Stimulated activated naive B cell treated with anti-CD40 and anti-IgM and Interleukin-4, amounts not matched to agents 10 μg/mL and 1 μg/mL and 100 μg/mL, for 72 hours (primary cell): Measurements from ENCODE around the gene TMEM139.

Source experiments
- ATAC-seq, 2 donors: fragments of 150-1000 bp; cut with Tn5 transposase; replicated peaks; 2 replicates each; pipeline ENCODE4 v1.10.0; 2021; ENCODE audit warnings: moderate library complexity in 1 of 2
- DNase-seq: peaks from one replicate; pipeline ENCODE4 v3.0.0; 2021
- H3K27ac Mint-ChIP-seq: one replicate; pipeline ENCODE4 v1.8.0; 2022; ENCODE audit warnings: mild to moderate bottlenecking, mixed read lengths
- H3K27me3 Mint-ChIP-seq, 2 donors: one replicate each; pipeline ENCODE4 v1.8.0; 2022; ENCODE audit warnings: mixed read lengths in 2 of 2
- H3K36me3 Mint-ChIP-seq, 2 donors: one replicate each; pipeline ENCODE4 v1.8.0; 2022; ENCODE audit warnings: mixed read lengths in 2 of 2, mild to moderate bottlenecking in 1 of 2
- H3K4me1 Mint-ChIP-seq, 2 donors: one replicate each; pipeline ENCODE4 v1.8.0; 2022; ENCODE audit warnings: mixed read lengths in 2 of 2, mild to moderate bottlenecking in 1 of 2
- H3K4me3 Mint-ChIP-seq, 2 donors: one replicate each; pipeline ENCODE4 v1.8.0; 2022; ENCODE audit warnings: mild to moderate bottlenecking in 2 of 2, mixed read lengths in 2 of 2, moderate library complexity in 1 of 2
- H3K9me3 Mint-ChIP-seq, 2 donors: one replicate each; pipeline ENCODE4 v1.8.0; 2022; ENCODE audit warnings: mixed read lengths in 2 of 2, mild to moderate bottlenecking in 1 of 2

Gene TMEM139

DNA sequence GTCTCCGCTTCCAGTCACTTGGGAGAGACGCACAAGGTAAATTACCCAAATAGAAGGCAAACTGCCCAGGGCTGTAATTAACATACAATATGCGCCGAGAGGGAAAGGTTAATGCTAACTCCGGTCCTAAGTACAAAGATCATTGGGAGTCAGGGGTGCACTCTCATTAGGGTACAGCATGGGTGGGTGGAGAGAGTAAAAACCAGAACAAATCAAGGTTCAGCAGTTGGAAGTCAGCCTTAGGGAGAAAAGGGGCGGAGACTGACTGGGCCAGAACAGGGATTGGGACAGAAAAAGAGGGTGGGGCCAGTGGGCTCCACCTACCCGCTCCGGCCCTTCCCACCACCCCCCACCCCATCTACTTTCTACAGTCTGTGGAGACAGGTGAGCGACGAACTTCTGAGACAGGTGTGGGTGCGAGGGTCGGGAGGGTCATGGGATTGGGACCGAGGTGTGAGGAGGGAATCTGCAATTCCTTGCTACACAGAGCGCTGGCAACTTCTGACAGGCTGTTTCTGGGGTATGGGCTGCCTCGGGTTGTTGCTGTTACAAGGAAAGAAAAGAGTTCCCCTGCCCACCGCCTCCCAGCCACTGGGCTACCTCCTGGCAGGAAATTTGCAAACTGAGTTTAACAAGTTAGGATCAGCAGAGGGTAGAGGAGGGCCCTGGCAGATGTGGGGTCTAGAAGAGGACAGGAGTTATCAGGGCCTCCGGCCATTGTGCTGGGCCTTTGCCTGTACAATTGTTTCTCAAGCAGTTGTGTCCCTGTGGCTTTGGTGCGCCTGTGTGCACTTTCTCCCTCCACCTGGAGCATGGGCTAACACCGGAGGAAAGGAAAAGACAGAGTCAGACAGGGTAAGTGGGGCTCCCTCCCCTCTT, at the start of gene TMEM139:
Gene TMEM139, plus strand, starts transcription at position 368 of the 879 bp plus-strand sequence. CDS start 1,000 bp downstream, outside the sequence.
- Mint-ChIP-seq H3K4me1 (peaks cover 32 to 50% of the 10 kb centered on the region in 2 donors), H3K27me3 (no peaks in the 10 kb centered on the region)

GRCh38 chr7:143235561-143235960, 49.2 kb upstream of the TMEM139 start:
- no peak for DNase-seq
- ATAC-seq, result no peak
- Mint-ChIP-seq H3K27ac (no peak overlapping the region), H3K9me3 (peaks cover 17 to 21% of the 10 kb centered on the region in 2 donors), H3K4me3 (no peak overlapping the region), H3K4me1 (no peaks in the 10 kb centered on the region), H3K27me3 (peaks cover 13 to 22% of the 10 kb centered on the region in 2 donors), H3K36me3 (peaks cover 6 to 14% of the 10 kb centered on the region in 2 donors)

More for the DNA sequence above, at the start of gene TMEM139:
- H3K4me3 Mint-ChIP-seq, result peak within 1 kb of the TSS; percentile 8 to 26
- H3K27ac Mint-ChIP-seq, result peak within 1 kb of the TSS; percentile 70
- no peak for DNase-seq
- H3K9me3 Mint-ChIP-seq, result peaks cover 2 to 4% of the 10 kb centered on the region in 2 donors
- ATAC-seq, result no peak
- H3K36me3 Mint-ChIP-seq, result peaks cover 3 to 18% of the 10 kb centered on the region in 2 donors

DNA sequence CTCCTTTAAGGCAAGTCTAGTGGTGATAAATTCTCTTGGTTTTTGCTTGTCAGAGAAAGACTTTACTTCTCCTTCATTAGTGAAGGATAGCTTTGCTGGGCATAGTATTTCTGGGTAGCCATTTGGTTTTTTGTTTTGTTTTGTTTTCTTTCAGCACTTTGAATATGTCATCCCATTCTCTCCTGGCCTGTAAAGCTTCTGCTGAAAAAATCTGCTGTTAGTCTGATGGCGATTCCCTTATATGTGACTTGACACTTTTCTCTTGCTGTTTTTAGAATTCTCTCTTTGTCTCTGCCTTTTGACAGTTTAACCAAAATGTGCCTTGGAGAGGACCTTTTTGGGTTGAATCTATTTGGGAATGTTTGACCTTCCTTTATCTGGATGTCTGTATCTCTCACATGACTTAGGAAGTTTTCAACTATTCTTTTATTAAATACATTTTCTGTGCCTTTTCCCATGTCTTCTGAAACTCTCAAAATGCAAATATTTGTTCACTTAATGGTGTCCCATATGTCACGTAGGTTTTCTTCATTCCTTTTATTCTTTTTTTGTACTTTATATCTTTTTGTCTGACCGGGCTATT, 48.3 kb upstream of the TMEM139 start:
- peaks cover 14 to 22% of the 10 kb centered on the region in 2 donors for H3K27me3 Mint-ChIP-seq
- DNase-seq (no peak), ATAC-seq (no peak)
- H3K4me3 Mint-ChIP-seq, result no peak overlapping the region
- H3K36me3 Mint-ChIP-seq, result peaks cover 6 to 14% of the 10 kb centered on the region in 2 donors
- no peaks in the 10 kb centered on the region for H3K4me1 Mint-ChIP-seq
- no peak overlapping the region for H3K27ac Mint-ChIP-seq
- H3K9me3 Mint-ChIP-seq, result peaks cover 17 to 21% of the 10 kb centered on the region in 2 donors

DNA sequence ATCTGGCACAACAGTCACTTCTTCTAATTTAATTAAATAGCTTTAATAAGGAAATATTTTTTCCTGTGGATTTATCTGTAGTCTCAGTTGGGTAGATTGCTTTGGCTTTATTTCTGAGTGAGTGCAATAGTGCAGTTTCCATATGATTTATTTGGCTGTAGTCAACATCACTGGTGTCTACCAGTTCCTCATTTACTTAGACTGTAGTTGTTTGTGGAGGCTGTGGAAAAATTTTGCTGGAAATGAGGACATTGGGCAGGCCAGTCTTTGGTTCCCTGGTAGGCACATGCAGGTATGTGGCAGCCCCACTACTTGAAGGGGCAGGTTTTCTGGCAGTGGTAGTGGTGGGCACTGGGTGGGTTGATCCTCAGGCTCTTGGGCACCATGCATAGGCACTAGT, 47.4 kb upstream of the TMEM139 start:
- no peak overlapping the region for H3K4me3 Mint-ChIP-seq
- H3K27me3 Mint-ChIP-seq, result peaks cover 19 to 27% of the 10 kb centered on the region in 2 donors
- no peak overlapping the region for H3K27ac Mint-ChIP-seq
- no peak for DNase-seq
- no peaks in the 10 kb centered on the region for H3K4me1 Mint-ChIP-seq
- ATAC-seq, result no peak
- peaks cover 17 to 21% of the 10 kb centered on the region in 2 donors for H3K9me3 Mint-ChIP-seq
- peaks cover 6 to 14% of the 10 kb centered on the region in 2 donors for H3K36me3 Mint-ChIP-seq

GRCh38 chr7:143238289-143238980, 46.3 kb upstream of the TMEM139 start:
- Mint-ChIP-seq H3K4me1 (no peaks in the 10 kb centered on the region), H3K27me3 (peaks cover 19 to 27% of the 10 kb centered on the region in 2 donors), H3K36me3 (peaks cover 6 to 14% of the 10 kb centered on the region in 2 donors), H3K9me3 (peaks cover 17 to 21% of the 10 kb centered on the region in 2 donors), H3K27ac (no peak overlapping the region), H3K4me3 (no peak overlapping the region)
- no peak for ATAC-seq
- no peak for DNase-seq

- no peak for ATAC-seq
- Mint-ChIP-seq H3K4me1 (no peaks in the 10 kb centered on the region), H3K4me3 (no peak overlapping the region), H3K36me3 (peaks cover 6 to 14% of the 10 kb centered on the region in 2 donors), H3K27ac (no peak overlapping the region), H3K9me3 (peaks cover 17 to 21% of the 10 kb centered on the region in 2 donors), H3K27me3 (peaks cover 19 to 27% of the 10 kb centered on the region in 2 donors)
- DNase-seq, result no peak
Observed at GRCh38 chr7:143239813-143240212, 44.9 kb upstream of the TMEM139 start.

GRCh38 chr7:143240291-143241168, 44.2 kb upstream of the TMEM139 start:
- H3K27ac Mint-ChIP-seq, result no peak overlapping the region

GRCh38 chr7:143242306-143242705, 42.5 kb upstream of the TMEM139 start:
- peaks cover 4 to 12% of the 10 kb centered on the region in 2 donors for H3K4me1 Mint-ChIP-seq
- DNase-seq, result no peak
- no peak overlapping the region for H3K27ac Mint-ChIP-seq
- peaks cover 6 to 7% of the 10 kb centered on the region in 2 donors for H3K27me3 Mint-ChIP-seq
- H3K9me3 Mint-ChIP-seq, result peaks cover 2% of the 10 kb centered on the region in 2 donors
- ATAC-seq, result no peak
- no peak overlapping the region for H3K4me3 Mint-ChIP-seq
- H3K36me3 Mint-ChIP-seq, result peaks cover 0 to under 1% of the 10 kb centered on the region in 2 donors

More at GRCh38 chr7:143240291-143241168, 44.2 kb upstream of the TMEM139 start:
- H3K9me3 Mint-ChIP-seq, result peaks cover 13 to 19% of the 10 kb centered on the region in 2 donors
- H3K4me1 Mint-ChIP-seq, result peaks cover 0 to 3% of the 10 kb centered on the region in 2 donors
- DNase-seq, result peak; percentile 39
- H3K36me3 Mint-ChIP-seq, result peaks cover 2 to 14% of the 10 kb centered on the region in 2 donors
- peak; percentile 81 to 89 for ATAC-seq
- H3K27me3 Mint-ChIP-seq, result peaks cover 14 to 25% of the 10 kb centered on the region in 2 donors
- no peak overlapping the region for H3K4me3 Mint-ChIP-seq

DNA sequence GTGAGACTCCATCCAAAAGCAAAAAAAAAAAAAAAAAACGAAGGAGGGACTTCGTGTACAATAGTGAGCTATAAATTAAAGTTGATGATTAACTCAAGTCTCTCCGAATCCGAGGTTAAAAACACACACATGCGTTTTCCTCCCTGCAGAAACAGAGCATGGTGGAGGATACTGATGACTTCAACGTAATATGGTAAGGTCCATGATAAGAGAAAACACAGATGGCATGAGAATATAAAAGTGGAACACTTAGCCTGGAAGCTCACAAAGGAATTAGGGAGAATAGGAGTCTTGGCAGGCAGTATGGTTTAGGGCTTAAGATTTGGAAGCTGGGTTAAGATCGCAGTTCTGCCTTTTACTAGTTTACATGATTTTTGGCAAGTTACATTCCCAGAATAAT, 41.6 kb upstream of the TMEM139 start:
- H3K27ac Mint-ChIP-seq, result no peak overlapping the region
- peaks cover 5 to 6% of the 10 kb centered on the region in 2 donors for H3K27me3 Mint-ChIP-seq
- H3K4me3 Mint-ChIP-seq, result no peak overlapping the region
- no peak for DNase-seq
- H3K4me1 Mint-ChIP-seq, result peaks cover 5 to 14% of the 10 kb centered on the region in 2 donors
- no peak for ATAC-seq
- no peaks in the 10 kb centered on the region for H3K36me3 Mint-ChIP-seq
- H3K9me3 Mint-ChIP-seq, result no peaks in the 10 kb centered on the region

DNA sequence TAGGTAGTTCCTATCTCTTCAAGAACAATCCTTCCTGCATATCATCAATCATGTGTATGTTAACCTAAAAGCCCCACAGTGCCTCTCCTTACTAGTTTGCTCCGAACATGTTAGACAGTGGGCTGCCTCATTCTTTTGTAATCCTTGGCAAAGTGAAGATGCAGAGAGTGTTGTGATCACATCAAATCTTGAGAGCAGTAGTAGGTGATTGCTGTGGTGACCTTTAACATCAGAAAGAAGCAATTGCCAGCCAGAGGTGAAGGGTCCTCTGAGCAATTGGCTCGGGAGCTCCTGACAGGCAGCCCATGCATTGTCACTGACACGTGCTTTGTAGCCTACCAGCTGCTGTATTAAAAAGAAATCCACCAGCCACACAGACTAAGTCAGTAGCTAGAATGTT, 41.1 kb upstream of the TMEM139 start:
- DNase-seq, result no peak
- H3K36me3 Mint-ChIP-seq, result no peaks in the 10 kb centered on the region
- ATAC-seq, result no peak
- no peak overlapping the region for H3K4me3 Mint-ChIP-seq
- no peak overlapping the region for H3K27ac Mint-ChIP-seq
- H3K9me3 Mint-ChIP-seq, result no peaks in the 10 kb centered on the region
- H3K27me3 Mint-ChIP-seq, result peaks cover 5 to 6% of the 10 kb centered on the region in 2 donors
- H3K4me1 Mint-ChIP-seq, result peaks cover 7 to 14% of the 10 kb centered on the region in 2 donors

DNA sequence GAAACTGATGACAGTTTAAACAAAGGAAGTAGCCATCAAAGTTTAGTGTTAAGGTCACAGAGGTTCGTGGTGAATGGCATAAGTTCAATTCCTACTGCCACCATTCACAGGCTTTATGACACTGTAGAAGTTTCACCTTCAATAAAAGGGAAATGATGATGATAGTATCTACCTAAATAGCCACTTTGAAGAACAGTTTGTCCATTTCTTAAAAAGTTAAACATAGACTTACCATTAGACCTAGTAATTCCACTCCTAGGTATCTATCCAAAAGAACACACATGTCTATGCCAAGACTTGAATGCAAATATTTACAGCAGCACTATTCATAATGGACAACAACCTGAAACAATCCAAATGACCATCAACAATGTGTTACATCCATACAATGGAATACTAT, 40.4 kb upstream of the TMEM139 start:
- Mint-ChIP-seq H3K9me3 (peaks cover 3 to 4% of the 10 kb centered on the region in 2 donors), H3K27me3 (peaks cover 5 to 6% of the 10 kb centered on the region in 2 donors), H3K4me1 (peaks cover 7 to 21% of the 10 kb centered on the region in 2 donors), H3K27ac (no peak overlapping the region), H3K36me3 (peaks cover 4 to 5% of the 10 kb centered on the region in 2 donors), H3K4me3 (no peak overlapping the region)
- ATAC-seq, result peak in 1 of 2 donors; percentile 41
- no peak for DNase-seq

DNA sequence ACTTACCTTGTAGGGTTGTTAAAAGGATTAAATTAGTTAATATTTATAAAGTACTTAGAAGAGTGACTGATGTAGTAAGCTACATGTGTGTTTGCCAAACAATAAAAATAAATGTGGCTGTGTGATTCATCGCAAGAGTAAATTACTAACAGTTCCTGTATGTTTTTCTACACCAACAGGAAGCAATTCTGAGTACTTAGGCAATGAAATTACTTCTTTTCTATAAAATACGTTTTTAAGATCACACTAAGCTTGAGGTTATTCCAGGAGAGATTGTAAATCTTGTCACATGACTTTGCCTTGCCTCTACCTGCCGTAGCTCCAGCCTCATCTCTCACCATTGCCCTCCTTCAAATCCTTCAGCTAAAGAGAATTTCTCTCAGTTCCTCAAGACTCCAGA, 39.6 kb upstream of the TMEM139 start:
- H3K27me3 Mint-ChIP-seq, result peaks cover 5 to 6% of the 10 kb centered on the region in 2 donors
- no peak for DNase-seq
- ATAC-seq, result no peak
- H3K27ac Mint-ChIP-seq, result no peak overlapping the region
- peaks cover 3 to 8% of the 10 kb centered on the region in 2 donors for H3K9me3 Mint-ChIP-seq
- H3K4me3 Mint-ChIP-seq, result no peak overlapping the region
- H3K36me3 Mint-ChIP-seq, result peaks cover 4 to 8% of the 10 kb centered on the region in 2 donors
- H3K4me1 Mint-ChIP-seq, result peaks cover 7 to 25% of the 10 kb centered on the region in 2 donors

DNA sequence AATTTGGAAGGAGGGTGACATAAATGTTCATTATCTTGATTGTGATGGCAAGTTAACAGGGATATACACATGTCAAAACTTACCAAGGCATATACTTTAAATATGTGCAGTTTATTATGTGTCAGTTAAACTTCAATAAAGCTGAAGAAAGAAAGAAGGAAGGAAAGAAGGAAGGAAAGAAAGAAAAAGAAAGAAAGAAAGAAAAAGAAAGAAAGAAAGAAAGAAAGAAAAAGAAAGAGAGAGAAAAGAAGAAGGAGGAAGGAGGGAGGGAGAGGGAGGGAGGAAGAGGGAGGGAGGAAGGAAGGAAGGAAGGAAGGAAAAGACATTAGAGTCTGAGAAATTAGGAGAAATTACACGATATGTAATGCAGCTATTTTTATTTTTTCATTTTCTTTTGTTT, 37.4 kb upstream of the TMEM139 start:
- Mint-ChIP-seq H3K36me3 (peaks cover 4 to 9% of the 10 kb centered on the region in 2 donors), H3K27me3 (no peaks in the 10 kb centered on the region), H3K27ac (no peak overlapping the region), H3K9me3 (peaks cover 7 to 8% of the 10 kb centered on the region in 2 donors), H3K4me1 (peaks cover 13 to 45% of the 10 kb centered on the region in 2 donors), H3K4me3 (no peak overlapping the region)
- no peak for ATAC-seq
- DNase-seq, result no peak
